ENCODE measurements around the gene ALG9. TPM values are rescaled to one million over a fixed set of nuclear protein-coding genes. Genes with fewer than 3 reads are reported as not detected.

The ALG9 gene
- total RNA-seq, 1 experiment from 2014 or later: 23.7 TPM

- ATAC-seq: no peak
- Histone ChIP-seq H3K79me2 (ENCODE audit: insufficient read depth, low read length) (no peaks in the 10 kb centered on the region), H3K4me2 (ENCODE audit: low read length) (no peak overlapping the region), H2AFZ (ENCODE audit: low read depth, low read length, poor library complexity, severe bottlenecking) (no peak overlapping the region), H3K27me3 (ENCODE audit: insufficient read depth, low read length) (no peaks in the 10 kb centered on the region), H3K27ac (ENCODE audit: low read depth, low read length) (no peak overlapping the region), H3K9me3 (ENCODE audit: control insufficient read depth in 1 of 2, insufficient read depth in 1 of 2, low read depth in 1 of 2, low read length in 2 of 2) (no peaks in the 10 kb centered on the region), H3K9ac (ENCODE audit: low read length) (no peak overlapping the region), H4K20me1 (ENCODE audit: insufficient read depth) (no peaks in the 10 kb centered on the region), H3K4me3 (replicated peaks in 1 of 2; ENCODE audit: low read depth in 1 of 2, low read length in 2 of 2) (no peak overlapping the region), H3K4me1 (ENCODE audit: control insufficient read depth in 1 of 2, insufficient read depth in 2 of 2, low read length in 2 of 2) (no peaks in the 10 kb centered on the region), H3K36me3 (ENCODE audit: control insufficient read depth in 1 of 2, insufficient read depth in 2 of 2, low read length in 2 of 2) (no peaks in the 10 kb centered on the region), H3K9me2 (ENCODE audit: insufficient read depth) (no peaks in the 10 kb centered on the region)
- DNase-seq (ENCODE audit: low read depth, low spot score): no peak
- CTCF ChIA-PET: interaction anchor here (0.8 kb wide), 1 partner anchor 47 kb away, joined by 3 read pairs; the partner anchor contains the start of gene PPP2R1B
- no peak for TF ChIP-seq ZFX (IDR thresholded peaks at IDR 0.05)
- TF ChIP-seq YY1 (IDR thresholded peaks at IDR 0.05; ENCODE audit: extremely low read depth, insufficient replicate concordance, low read depth, low read length): no peak
- no peak for TF ChIP-seq TCF7L2 (IDR thresholded peaks at IDR 0.05; ENCODE audit: borderline replicate concordance, extremely low read depth, insufficient read depth, insufficient read length)
- TF ChIP-seq FOSL1 (IDR thresholded peaks at IDR 0.05; ENCODE audit: low read depth): no peak
- no peak for TF ChIP-seq EGR1 (IDR thresholded peaks at IDR 0.05; ENCODE audit: low read depth)
- no peak for TF ChIP-seq ELF1 (IDR thresholded peaks at IDR 0.05; ENCODE audit: borderline replicate concordance, low read depth)
- no peak for TF ChIP-seq CTCF (IDR thresholded peaks at IDR 0.05 in 2 of 3, conservative IDR thresholded peaks at IDR 0.05 in 1 of 3; ENCODE audit: borderline replicate concordance in 1 of 3, insufficient read depth in 1 of 3, low read depth in 2 of 3, low read length in 2 of 3)
- TF ChIP-seq, protein P1, sequence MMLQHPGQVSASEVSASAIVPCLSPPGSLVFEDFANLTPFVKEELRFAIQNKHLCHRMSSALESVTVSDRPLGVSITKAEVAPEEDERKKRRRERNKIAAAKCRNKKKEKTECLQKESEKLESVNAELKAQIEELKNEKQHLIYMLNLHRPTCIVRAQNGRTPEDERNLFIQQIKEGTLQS (IDR thresholded peaks at IDR 0.05): no peak
- no peak for TF ChIP-seq SP1 (IDR thresholded peaks at IDR 0.05; ENCODE audit: low read depth)
- TF ChIP-seq, protein P2, sequence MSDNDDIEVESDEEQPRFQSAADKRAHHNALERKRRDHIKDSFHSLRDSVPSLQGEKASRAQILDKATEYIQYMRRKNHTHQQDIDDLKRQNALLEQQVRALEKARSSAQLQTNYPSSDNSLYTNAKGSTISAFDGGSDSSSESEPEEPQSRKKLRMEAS (IDR thresholded peaks at IDR 0.05): no peak
- no peak for TF ChIP-seq JUND (IDR thresholded peaks at IDR 0.05)
- no peak for TF ChIP-seq CEBPB (IDR thresholded peaks at IDR 0.05; ENCODE audit: low read depth)
- TF ChIP-seq SIN3A (IDR thresholded peaks at IDR 0.05; ENCODE audit: low read depth): no peak
- TF ChIP-seq POLR2A (IDR thresholded peaks at IDR 0.05; ENCODE audit: borderline replicate concordance, extremely low read depth, insufficient read depth, insufficient read length): no peak
- TF ChIP-seq POLR2AphosphoS5 (IDR thresholded peaks at IDR 0.05; ENCODE audit: low read depth, low read length): no peak
- TF ChIP-seq CBX3 (IDR thresholded peaks at IDR 0.05; ENCODE audit: low read depth): no peak
- TF ChIP-seq EZH2 (IDR thresholded peaks at IDR 0.05): no peak
- TF ChIP-seq ZBTB33 (IDR thresholded peaks at IDR 0.05; ENCODE audit: extremely low read depth, insufficient replicate concordance, low read length): no peak
- no peak for TF ChIP-seq ZNF274 (IDR thresholded peaks at IDR 0.05; ENCODE audit: low read depth, low read length)
- no peak for TF ChIP-seq REST (IDR thresholded peaks at IDR 0.05; ENCODE audit: low read depth)
- BruUV-seq (replicated peaks): no TSS peak
- intact Hi-C loops (cut with micrococcal nuclease): no loop called here
- POLR2A ChIA-PET: no interaction called here
- RAD21 ChIA-PET (ENCODE audit: low non-redundant PET in 1 of 2, low total read pairs in 2 of 2, uncharacterized antibody in 2 of 2, unreplicated experiment in 2 of 2): no interaction called here
Measured at GRCh38 chr11:111812211-111812610, 59.2 kb downstream of the ALG9 start.

Measured in HCT116 (cell line).